Measurements from ENCODE around the gene GLYATL1B. TPM values are rescaled to one million over a fixed set of nuclear protein-coding genes. Genes with fewer than 3 reads are reported as not detected.

Gene GLYATL1B
- total and polyA plus RNA-seq, 2 of the 4 experiments (the other 2 are of a cell fraction): not detected

GRCh38 chr11:59119826-59120225 lies 33.7 kb downstream of the GLYATL1B start:
- CTCF ChIA-PET: interaction anchor here (2.9 kb wide), 1 partner anchor 16 kb away, joined by 7 read pairs; no protein-coding TSS in a partner anchor

More at GRCh38 chr11:59119826-59120225, 33.7 kb downstream of the GLYATL1B start:
- intact Hi-C loops (cut with micrococcal nuclease): no loop called here
- Histone ChIP-seq H3K27me3 (ENCODE audit: control insufficient read depth, insufficient read depth, low read length) (no peaks in the 10 kb centered on the region), H4K8ac (ENCODE audit: low read depth in 2 of 2, low read length in 2 of 2) (no peak overlapping the region), H3K36me3 (ENCODE audit: control insufficient read depth, insufficient read depth, low read length) (peaks cover 5% of the 10 kb centered on the region; the same call in 1 of the 2 replicates), H2BK20ac (ENCODE audit: low read depth, low read length) (no peak overlapping the region), H3K4me2 (ENCODE audit: low read depth, low read length) (no peak overlapping the region), H3K9ac (ENCODE audit: low read depth, low read length) (no peak overlapping the region), H3K9me3 (ENCODE audit: control insufficient read depth, insufficient read depth, low read length) (peaks cover 12% of the 10 kb centered on the region), H3K79me1 (ENCODE audit: low read depth in 1 of 2, low read length in 2 of 2) (no peaks in the 10 kb centered on the region; a peak in 1 of 4 replicates), H3K14ac (replicated peaks; ENCODE audit: low read depth, low read length) (no peak overlapping the region), H3K56ac (ENCODE audit: extremely low read depth, insufficient read depth, low read length) (no peak overlapping the region), H4K91ac (ENCODE audit: insufficient read depth, low read depth, low read length) (no peak overlapping the region), H2AK9ac (replicated peaks; ENCODE audit: low read depth, low read length, poor library complexity) (no peak overlapping the region), H3K4ac (ENCODE audit: low read depth, low read length) (no peak overlapping the region), H4K20me1 (ENCODE audit: insufficient read depth, low read length) (no peaks in the 10 kb centered on the region), H4K5ac (ENCODE audit: low read depth, low read length) (no peak overlapping the region), H3K9me1 (ENCODE audit: insufficient read depth, low read length) (no peaks in the 10 kb centered on the region), H3K4me1 (ENCODE audit: control insufficient read depth, insufficient read depth, low read length) (no peaks in the 10 kb centered on the region), H2BK120ac (ENCODE audit: low read depth, low read length) (no peak overlapping the region), H3K23ac (ENCODE audit: low read depth, low read length) (no peak overlapping the region), H2AFZ (replicated peaks; ENCODE audit: low read length, poor library complexity) (no peak overlapping the region), H3K4me3 (ENCODE audit: insufficient read depth, low read depth, low read length) (no peak overlapping the region), H2BK5ac (ENCODE audit: low read depth, low read length, poor library complexity, severe bottlenecking) (no peak overlapping the region), H2AK5ac (ENCODE audit: low read depth, low read length) (no peak overlapping the region), H3K18ac (ENCODE audit: low read depth, low read length) (no peak overlapping the region), H3K27ac (ENCODE audit: insufficient read depth, low read length) (no peak overlapping the region), H2BK15ac (ENCODE audit: low read depth, low read length) (no peak overlapping the region)
- peak; percentile 99 for TF ChIP-seq MAFK (IDR thresholded peaks at IDR 0.05; ENCODE audit: low read depth, low read length)
- no peak for TF ChIP-seq SMC3 (IDR thresholded peaks at IDR 0.05; ENCODE audit: low read depth, low read length)
- no TSS peak for BruUV-seq (replicated peaks)
- dilution Hi-C loops (cut with HindIII; ENCODE audit: low sequenced_read_pairs, unreplicated experiment): no loop called here
- DNase-seq (no peak), ATAC-seq (ENCODE audit: low read depth) (no peak)
- POLR2A ChIA-PET (ENCODE audit: unreplicated experiment): no interaction called here
- in situ Hi-C loops (cut with MboI; ENCODE audit: low sequenced_read_pairs): no loop called here

Measured in IMR-90 (cell line).